HG03354 (cell line): Measurements from ENCODE around the gene CNTNAP2.

Experiments used
- ATAC-seq: cut with Tn5 transposase; IDR thresholded peaks from one replicate; pipeline ENCODE4 v1.9.1; 2021; ENCODE audit warnings: mild to moderate bottlenecking; ENCODE audit not compliant: unreplicated experiment, poor library complexity, severe bottlenecking

CNTNAP2 gene

GRCh38 chr7:147400221-147400689 lies 1283.7 kb downstream of the CNTNAP2 start:
- no peak for ATAC-seq

DNA sequence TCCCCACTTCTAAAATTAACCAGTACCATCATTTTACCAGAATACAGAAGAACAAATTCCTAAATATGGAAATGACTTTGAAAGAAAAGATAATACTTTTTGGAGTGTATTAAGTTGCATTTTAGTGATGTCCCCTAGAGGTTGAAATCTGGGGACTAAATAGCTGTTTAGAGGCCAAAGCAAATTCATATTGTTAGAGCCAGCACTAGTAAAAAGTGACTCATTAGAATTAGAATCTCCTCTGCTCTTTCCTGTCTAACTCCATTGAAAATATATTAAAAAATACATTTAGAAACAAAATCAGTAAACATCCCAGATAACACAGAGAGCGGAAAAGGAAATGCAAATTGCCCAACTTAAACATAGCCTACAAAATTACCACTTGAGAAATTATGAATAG lies 1284.3 kb downstream of the CNTNAP2 start:
- ATAC-seq: no peak

GRCh38 chr7:147405621-147406020 lies 1289.0 kb downstream of the CNTNAP2 start:
- no peak for ATAC-seq

DNA sequence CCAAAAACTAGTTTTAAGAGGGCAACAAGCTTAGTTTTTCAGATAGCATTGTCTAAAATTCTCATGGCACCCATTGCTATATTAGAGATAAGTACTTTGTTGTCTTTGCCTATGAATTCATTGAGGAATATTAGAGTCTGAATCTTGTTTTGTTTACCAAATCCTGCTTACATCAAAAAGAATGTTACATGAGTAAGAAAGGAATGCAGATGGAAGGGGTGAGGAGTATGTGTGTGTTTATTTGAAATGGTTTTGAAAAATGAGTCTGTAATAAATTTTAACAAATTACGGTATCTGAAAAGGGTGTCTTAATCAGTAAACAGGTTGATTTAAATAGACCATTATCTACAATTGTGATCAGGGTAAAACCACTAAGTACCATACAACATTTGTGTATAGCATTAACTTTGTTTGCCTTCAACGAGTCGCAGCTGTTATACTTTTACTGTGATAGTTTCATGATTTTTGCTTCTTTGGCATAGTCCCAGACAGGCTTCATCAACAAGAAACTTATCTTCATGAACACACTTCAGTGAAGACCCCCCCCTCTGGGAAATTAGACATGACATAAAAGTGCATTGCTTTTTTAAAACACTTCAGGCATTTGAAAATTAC lies 1290.0 kb downstream of the CNTNAP2 start:
- ATAC-seq: no peak

- ATAC-seq: no peak
Measured at GRCh38 chr7:147411096-147411495, 1294.5 kb downstream of the CNTNAP2 start.

DNA sequence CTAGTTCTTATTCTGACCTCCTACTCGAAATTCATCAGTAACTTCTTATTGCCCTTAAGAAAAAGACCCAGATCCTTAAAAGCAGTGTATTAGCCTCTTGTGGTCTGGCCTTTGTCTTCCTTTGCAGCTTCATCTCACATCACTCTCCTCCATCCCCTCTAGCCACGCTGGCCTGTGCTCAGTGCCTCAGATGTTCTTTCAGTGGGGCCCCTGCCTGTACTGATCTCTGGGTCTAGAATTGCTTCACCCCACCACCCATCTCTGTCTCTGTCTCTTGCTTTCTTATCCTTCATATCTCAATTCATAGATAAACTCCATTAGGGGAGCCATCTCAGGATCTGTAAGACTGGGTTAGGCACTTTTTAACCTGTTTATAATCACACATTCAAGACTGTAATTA lies 1295.5 kb downstream of the CNTNAP2 start:
- ATAC-seq: no peak

- ATAC-seq: no peak
Measured at GRCh38 chr7:147412782-147413556, 1296.4 kb downstream of the CNTNAP2 start.

- no peak for ATAC-seq
Measured at GRCh38 chr7:147413557-147413870, 1296.9 kb downstream of the CNTNAP2 start.

GRCh38 chr7:147415991-147416390 lies 1299.4 kb downstream of the CNTNAP2 start:
- no peak for ATAC-seq

DNA sequence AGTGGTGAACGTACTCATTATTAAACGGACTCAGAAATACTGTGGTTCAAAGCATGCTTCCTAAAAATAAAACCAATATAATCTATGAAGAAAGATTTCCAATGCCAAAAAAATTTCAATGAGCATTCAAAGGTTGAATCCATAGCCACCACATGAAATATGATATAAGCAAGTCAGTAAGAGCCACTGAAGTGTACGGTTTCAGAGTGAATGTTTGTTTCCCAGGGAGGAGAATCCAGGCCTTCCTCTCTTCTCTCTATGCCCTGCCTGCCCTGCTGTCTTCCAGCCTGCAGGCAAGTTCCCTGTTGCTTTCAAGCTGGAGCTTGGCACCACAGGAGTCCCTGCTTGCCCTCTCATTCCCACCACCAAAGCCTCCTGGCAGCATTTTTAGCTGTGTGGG lies 1302.4 kb downstream of the CNTNAP2 start:
- ATAC-seq: no peak

DNA sequence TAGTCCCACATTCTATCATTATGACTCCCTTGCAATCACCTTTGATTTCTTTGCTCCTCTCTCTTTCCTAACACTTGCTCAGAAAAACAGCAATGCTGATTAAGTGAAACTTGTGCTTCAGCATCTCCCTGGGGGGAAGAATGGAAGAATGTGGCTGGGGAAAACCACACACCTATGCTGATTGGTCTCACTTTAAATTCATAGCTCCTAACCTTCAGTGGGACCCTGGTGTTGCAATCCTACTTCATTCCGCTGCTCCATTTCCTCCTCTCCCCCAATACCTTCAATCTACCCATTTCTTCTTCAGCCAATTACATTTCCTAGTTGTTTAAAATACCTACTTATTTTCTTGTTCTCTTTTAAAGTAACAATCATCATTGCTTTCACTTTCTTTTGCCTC lies 1307.3 kb downstream of the CNTNAP2 start:
- no peak for ATAC-seq

DNA sequence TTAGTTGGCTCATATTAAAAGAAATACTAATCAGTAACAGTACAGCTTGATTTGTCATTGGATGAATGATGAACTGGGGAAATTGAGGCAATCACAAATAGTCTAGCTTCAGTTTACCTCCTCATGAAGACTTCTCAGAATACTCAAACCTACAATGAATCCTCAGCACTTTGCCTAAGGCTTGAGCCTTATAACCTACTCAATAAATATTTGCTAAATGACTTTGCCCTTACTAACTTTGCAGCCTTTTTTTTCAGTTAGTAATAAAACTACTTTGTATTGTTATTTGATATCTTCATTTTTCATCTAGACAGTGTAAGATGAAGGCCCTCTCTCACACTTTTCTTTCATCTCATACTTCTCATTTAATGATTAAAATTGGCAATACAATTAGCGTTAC lies 1311.5 kb downstream of the CNTNAP2 start:
- no peak for ATAC-seq

DNA sequence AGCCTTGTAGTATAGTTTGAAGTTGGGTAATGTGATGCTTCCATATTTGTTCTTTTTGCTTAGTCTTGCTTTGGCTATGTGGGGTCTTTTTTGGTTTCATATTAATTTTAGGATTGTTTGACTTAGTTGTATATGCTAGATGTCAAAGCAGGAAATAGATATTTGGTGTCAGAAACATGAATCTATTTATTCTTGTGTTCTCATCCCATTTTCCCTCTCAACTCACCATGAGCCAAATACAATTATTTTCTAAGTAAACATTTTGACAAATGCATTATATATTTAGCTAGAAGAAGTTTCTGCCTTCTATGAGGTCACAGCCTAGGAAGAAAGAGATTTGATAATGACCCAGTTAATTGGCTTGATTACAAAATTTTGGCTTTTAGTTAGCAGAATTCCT lies 1313.4 kb downstream of the CNTNAP2 start:
- no peak for ATAC-seq

GRCh38 chr7:147432079-147432478 lies 1315.5 kb downstream of the CNTNAP2 start:
- no peak for ATAC-seq

- ATAC-seq: no peak
Measured at GRCh38 chr7:147432576-147432975, 1316.0 kb downstream of the CNTNAP2 start.

GRCh38 chr7:147436718-147437117 lies 1320.1 kb downstream of the CNTNAP2 start:
- no peak for ATAC-seq

- ATAC-seq: no peak
Measured at GRCh38 chr7:147438216-147438615, 1321.6 kb downstream of the CNTNAP2 start.

DNA sequence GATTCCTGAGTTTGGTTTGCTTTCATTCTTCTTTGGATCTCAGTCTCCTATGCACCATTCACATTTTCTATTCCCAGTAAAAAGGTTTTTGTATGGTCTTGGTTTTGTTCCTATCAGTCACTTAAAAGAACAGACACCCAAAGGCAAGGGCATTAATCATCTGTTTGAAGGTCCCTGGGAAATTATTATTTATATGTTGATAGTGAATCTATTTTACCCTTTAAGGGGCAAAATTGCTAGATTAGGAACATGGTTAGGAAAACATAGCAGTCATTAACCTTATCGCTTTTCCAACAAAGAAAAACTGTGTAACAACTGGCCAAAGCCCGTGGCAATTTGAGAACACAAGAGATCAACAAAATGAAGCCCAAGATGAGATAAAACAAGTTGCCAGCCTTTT lies 1327.3 kb downstream of the CNTNAP2 start:
- ATAC-seq: no peak

GRCh38 chr7:147452816-147453215 lies 1336.2 kb downstream of the CNTNAP2 start:
- no peak for ATAC-seq

- no peak for ATAC-seq
Measured at GRCh38 chr7:147465223-147465622, 1348.6 kb downstream of the CNTNAP2 start.

GRCh38 chr7:147472556-147472955 lies 1356.0 kb downstream of the CNTNAP2 start:
- ATAC-seq: no peak

DNA sequence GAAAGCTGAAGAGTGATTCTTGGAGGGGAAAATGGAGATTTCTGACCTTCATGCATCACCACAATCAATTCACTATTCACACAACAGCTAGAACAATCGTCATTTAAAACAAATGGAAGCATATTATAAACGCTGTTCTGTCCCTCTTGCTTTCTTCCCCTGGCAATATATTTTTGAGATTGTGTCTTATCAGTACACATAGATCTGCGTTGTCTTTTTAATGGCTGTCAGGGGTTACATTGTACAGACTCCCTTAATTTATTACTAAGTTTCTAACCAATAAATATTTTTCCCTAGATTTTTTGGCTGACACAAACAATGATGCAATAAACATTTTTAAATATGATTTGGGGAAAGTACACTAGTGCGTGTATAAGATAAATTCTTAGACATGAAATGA lies 1358.3 kb downstream of the CNTNAP2 start:
- no peak for ATAC-seq
